Activated T-cell treated with anti-CD3 and anti-CD28 coated beads, Interleukin-2, amount 50 U/mL, for 1 hour (primary cell): ENCODE measurements around the gene ANKRD24.
"Not testable (repeated sequence)": the region's sequence is repeated elsewhere in the genome, so short reads cannot be mapped to it uniquely, and the experiment has no call there.

Experiments used
- DNase-seq: peaks from one replicate; pipeline ENCODE4 v3.0.0-alpha.2; 2020

ANKRD24 gene

GRCh38 chr19:4182084-4182810 is at the start of gene ANKRD24, which contains the start of gene SIRT6:
TSS of gene ANKRD24 (plus strand) at chr19:4182689. CDS start at chr19:4186426, 3,737 bp downstream.
TSS of gene SIRT6 (minus strand) at chr19:4182563. CDS start at chr19:4182539, 24 bp downstream.
- DNase-seq, result peak; percentile 95

- no peak for DNase-seq
Observed at GRCh38 chr19:4134351-4134750, 48.1 kb upstream of the ANKRD24 start.

DNA sequence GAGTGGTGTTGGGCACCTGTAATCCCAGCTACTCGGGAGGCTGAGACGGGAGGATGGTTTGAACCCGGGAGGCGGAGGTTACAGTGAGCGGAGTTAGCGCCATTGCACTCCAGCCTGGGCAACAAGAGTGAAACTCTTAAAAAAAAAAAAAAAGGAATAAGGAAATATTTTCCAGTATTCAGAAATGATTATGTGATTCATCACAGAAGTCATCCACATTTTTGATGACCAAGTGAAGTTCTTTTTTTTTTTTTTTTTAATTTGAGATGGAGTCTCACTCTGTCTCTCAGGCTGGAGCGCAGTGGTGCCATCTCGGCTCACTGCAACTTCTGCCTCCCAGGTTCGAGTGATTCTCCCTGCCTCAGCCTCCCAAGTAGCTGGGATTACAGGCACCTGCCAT is 47.1 kb upstream of the ANKRD24 start:
- not testable (repeated sequence) for DNase-seq

DNA sequence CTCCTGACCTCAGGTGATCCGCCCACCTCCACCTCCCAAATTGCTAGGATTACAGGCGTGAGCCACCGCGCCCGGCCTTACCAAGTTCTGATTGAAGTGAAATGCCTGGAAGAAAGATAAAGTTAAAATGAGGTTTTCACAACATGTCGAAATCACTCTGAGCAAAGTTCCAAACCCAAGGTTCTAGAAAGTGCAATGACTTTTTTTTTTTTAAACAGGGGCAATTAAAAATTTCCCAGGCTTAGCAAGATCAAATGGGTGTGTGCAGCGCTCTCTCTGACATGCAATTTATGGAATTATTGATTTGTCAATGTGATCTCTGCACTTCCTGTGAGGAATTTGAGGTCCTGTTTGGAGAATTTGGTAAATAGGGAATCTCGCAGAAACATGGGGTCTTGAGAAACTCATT is 45.8 kb upstream of the ANKRD24 start:
- DNase-seq, result no peak

DNA sequence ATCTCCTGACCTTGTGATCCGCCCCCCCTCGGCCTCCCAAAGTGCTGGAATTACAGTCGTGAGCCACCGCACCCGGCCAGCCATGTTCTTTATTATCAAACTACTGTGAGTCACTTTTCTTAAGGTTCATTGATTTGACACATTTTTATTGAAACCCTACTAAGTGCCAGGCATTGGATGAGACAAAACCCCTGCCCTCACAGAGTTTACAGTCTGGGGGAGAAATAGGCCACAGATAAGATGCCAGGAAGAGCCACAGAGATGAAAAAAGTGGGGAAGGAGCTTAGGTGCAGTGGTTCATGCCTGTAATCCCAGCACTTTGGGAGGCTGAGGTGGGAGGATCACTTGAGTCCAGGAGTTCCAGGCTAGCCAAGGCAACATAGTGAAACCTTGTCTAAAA is 44.0 kb upstream of the ANKRD24 start:
- no peak for DNase-seq

- DNase-seq, result peak; percentile 90
Observed at GRCh38 chr19:4139614-4140236, 42.8 kb upstream of the ANKRD24 start.

DNA sequence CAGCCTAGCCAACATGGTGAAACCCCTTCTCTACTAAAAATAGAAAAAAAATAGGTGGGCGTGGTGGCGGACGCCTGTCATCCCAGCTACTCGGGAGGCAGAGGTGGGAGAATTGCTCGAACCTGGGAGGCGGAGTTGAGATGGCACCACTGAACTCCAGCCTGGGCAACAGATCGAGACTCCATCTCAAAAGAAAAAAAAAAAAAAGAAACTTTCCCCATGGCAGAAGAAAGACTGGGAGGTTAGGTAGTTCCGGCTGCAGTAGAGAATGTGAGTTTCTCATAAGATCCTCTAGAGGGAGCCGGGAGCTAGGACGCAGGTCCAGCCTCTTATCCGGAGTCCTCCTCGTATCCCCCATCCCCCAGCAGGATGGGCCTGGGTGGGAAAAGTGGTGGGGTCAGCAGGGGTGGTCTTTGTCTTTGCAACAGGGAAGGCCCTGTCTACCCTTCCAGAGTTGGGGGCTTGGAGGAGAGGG is 42.2 kb upstream of the ANKRD24 start:
- DNase-seq, result no peak

DNA sequence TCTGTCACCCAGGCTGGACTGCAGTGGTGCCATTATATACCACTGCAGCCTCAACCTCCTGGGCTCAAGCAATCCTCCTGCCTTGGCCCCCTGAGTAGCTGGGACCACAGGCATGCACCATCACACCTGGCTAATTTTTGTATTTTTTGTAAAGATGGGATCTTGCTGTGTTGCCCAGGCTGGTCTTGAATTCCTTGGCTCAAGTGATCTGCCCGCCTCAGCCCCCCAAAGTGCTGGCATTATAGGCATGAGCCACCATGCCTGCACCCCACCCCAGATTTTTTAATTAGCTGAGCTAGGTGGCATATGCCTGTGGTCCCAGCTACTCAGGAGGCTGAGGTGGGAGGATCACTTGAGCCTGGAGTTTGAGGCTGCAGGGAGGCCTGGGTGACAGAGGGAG is 39.6 kb upstream of the ANKRD24 start:
- not testable (repeated sequence) for DNase-seq

- DNase-seq, result no peak
Observed at GRCh38 chr19:4144666-4145249, 37.7 kb upstream of the ANKRD24 start.

DNA sequence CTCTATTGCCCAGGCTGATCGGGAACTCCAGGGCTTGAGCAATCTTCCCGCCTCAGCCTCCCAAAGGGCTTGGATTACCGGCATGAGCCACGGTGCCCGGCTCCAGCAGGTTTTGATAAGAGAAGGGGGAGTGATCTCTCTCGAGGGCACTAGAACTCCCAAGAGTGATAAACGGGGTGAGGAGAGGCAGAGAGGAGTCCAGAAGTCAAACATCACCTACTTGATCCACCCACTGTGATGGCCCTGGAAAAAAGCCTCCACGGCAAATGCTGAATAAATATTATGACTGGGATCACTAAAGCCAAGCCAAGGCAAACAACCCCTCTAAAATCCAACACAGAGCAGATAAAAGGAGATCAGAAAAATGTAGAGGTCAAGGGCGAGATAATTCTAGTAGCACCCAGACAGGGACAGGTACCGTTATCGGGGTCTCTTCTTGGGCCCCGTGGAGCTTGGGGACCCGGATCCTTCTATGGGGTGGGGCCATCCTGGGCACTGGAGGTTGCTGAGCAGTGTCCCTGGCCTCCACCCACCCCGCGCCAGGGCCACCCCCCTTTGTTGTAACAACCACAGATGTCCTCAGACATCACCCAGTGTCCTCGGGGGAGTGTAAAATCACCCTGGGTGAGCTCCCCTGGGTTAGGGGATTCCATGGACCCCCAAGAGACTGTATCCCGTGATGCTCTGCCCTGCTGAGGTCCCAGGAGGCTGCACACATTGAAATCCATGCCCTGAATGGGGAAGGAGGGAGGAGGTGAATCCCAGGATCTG is 32.8 kb upstream of the ANKRD24 start:
- DNase-seq, result no peak

DNA sequence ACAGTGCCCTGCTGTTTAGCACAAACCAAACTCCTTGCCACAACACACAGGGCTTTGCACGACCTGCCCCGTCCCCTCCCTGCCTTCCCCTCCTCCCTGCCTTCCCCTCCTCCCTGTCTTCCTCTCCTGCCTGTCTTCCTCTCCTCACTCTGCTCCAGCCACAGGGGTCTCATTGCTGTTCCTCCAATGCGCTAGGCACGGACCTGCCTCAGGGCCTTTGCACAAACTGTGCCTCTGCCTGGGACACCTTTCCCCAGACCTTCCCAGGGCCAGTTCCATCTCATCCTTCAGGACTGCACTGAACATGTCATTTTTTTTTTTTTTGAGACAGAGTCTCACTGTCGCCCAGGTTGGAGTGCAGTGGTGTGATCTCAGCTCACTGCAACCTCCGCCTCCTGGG is 30.9 kb upstream of the ANKRD24 start:
- DNase-seq, result no peak

DNA sequence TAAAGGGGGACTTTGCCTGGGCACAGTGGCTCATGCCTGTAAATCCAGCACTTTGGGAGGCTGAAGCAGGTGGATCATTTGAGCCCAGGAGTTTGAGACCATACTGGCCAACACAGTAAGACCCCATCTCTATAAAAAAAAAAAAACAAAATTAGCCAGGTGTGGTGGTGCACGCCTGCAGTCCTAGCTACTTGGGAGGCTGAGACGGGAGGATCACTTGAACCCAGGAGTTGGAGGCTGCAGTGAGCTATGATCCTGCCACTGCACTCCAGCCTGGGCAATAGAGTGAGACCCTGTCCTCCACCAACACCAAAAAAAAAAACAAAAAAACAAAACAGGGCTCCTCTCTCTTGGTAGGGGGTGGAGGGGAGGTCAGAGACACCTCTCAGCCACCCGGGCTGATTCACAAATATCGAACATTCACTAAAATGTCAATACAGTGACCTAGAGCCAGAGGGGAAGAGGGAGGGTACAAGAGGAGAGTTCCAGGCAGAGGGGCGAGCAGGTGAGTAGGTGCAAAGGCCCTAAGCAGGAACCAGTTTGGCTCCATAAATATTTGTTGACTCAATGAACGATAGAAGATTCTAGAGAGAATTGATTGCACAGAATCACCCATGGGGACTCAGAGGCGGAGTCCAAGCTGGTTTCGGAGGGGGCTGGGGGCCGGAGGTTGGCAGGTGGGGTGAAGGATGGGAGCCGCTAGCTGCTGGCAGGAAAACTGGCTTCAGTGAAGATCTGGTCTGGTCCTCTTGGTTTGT is 30.1 kb upstream of the ANKRD24 start:
- no peak for DNase-seq

- DNase-seq, result no peak
Observed at GRCh38 chr19:4154571-4155312, 27.7 kb upstream of the ANKRD24 start.

GRCh38 chr19:4157164-4157563 is 25.3 kb upstream of the ANKRD24 start:
- no peak for DNase-seq

DNA sequence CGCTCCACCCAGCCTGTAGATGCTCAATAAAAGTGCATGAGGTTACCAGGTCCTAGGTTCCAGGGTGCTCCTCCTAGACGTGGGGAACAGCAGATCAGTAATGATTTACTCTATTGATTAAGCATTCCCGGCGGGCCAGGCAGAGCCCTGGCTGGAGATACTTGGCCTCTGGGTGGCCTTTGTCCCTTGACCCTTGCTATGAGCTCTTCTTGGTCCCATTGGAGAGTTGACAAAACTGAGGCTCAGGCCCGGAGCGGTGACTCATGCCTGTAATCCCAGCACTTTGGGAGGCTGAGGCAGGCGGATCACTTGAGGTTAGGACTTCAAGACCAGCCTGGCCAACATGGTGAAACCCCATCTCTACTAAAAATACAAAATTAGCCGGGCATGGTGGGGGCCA is 24.5 kb upstream of the ANKRD24 start:
- not testable (repeated sequence) for DNase-seq

- DNase-seq, result no peak
Observed at GRCh38 chr19:4161415-4162077, 20.9 kb upstream of the ANKRD24 start.

- DNase-seq, result no peak
Observed at GRCh38 chr19:4164262-4164661, 18.2 kb upstream of the ANKRD24 start.

GRCh38 chr19:4171676-4172075 is 10.8 kb upstream of the ANKRD24 start:
- no peak for DNase-seq

DNA sequence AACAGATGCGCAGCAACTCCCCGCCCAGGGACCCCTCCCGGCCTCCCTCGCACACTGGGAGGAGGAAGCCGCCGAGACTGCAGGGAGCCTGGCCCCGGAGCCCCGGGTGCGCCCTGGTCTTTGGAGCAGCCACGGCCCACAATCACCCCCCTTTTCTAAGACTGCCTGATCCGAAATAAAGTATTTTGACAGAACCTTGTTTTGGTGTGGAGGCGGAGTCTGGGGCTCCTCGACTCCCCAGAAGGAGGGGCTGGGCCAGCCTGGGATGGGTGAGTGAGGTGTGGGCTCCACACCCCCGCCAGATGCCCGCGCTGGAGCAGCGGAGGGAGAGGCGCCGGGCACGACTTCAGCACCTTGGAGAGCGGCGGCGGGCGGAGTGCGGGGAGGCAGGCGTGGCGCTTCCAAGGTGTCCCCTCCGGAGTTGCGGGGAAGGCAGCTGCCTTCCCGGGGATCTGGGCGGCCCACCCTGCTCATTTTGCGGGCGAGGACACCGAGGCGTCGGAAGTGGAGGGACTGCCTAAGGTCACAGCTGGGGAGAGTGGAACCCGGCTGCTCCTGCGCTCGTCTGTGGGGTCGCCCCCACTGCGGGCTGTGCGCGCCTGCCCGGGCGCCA is 9.5 kb upstream of the ANKRD24 start:
- DNase-seq, result peak; percentile 75

DNA sequence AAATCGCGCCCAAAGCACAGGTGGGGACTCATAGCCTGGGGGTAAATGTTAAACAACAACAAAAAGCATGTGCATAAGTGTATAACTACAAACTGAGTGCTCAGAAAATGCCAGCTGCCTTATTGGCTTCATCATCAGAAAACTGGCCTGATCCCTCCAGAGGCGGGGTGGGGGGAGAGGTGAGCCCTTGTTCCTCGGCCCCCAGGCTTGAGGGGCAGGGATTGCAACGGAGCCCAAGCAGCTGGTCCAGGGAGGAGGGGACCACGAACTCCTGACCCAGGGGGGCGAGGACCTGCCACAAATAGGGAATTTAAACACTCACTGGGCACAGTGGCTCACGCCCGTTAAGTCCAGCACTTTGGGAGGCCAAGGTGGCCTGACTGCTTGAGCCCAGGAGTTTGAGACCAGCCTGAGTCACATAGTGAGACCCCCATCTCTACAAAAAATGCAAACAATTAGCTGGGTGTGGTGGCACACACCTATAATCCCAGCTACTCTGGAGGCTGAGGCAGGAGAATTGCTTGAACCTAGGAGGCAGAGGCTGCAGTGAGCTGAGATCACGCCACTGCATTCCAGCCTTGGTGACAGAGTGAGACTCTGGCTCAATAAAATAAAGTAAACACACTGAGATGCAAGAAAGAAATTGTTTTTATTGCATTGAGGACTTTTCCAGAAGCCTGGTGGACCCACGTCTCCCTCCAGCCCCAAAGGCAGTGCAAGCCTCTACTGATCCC is 8.8 kb upstream of the ANKRD24 start:
- DNase-seq, result no peak
